Activated CD8-positive, alpha-beta T cell treated with anti-CD3 and anti-CD28 coated beads for 36 hours (primary cell): ENCODE measurements around the gene OR8D1. TPM values are rescaled to one million over a fixed set of nuclear protein-coding genes. Genes with fewer than 3 reads are reported as not detected.

Source experiments
- ATAC-seq: fragments of 200-7000 bp; cut with Tn5 transposase; one replicate; pipeline ENCODE4 v1.10.0; 2021; ENCODE audit warnings: mild to moderate bottlenecking, moderate library complexity
- CTCF ChIA-PET: fragments of 350-600 bp; sonication (Branson Sonifier 250); formaldehyde crosslinking; loops from one replicate; lab custom pipeline; 2021; ENCODE audit warnings: antibody characterized with exemption; lab: Charles Lee
- POLR2A ChIA-PET: fragments of 350-600 bp; sonication (Branson Sonifier 250); formaldehyde crosslinking; loops from one replicate; lab custom pipeline; 2021; ENCODE audit warnings: antibody characterized with exemption; lab: Charles Lee
- DNase-seq: peaks from one replicate; pipeline ENCODE4 v3.0.0-alpha.2; 2020
- H3K27ac Mint-ChIP-seq: one replicate; pipeline ENCODE4 v1.8.0; 2021; ENCODE audit warnings: mild to moderate bottlenecking, mixed read lengths
- H3K27me3 Mint-ChIP-seq: one replicate; pipeline ENCODE4 v1.8.0; 2021; ENCODE audit warnings: mixed read lengths
- H3K36me3 Mint-ChIP-seq: one replicate; pipeline ENCODE4 v1.8.0; 2021; ENCODE audit warnings: low read depth, mixed read lengths
- H3K4me1 Mint-ChIP-seq: one replicate; pipeline ENCODE4 v1.8.0; 2021; ENCODE audit warnings: low read depth, mixed read lengths
- H3K4me3 Mint-ChIP-seq: one replicate; pipeline ENCODE4 v1.8.0; 2021; ENCODE audit warnings: mild to moderate bottlenecking, moderate library complexity, mixed read lengths
- H3K9me3 Mint-ChIP-seq: one replicate; pipeline ENCODE4 v1.8.0; 2021; ENCODE audit warnings: mixed read lengths
- intact Hi-C: fragments of 100-400 bp; cut with micrococcal nuclease; formaldehyde crosslinking; loops from one replicate; pipeline ENCODE4 v1.10.0; 2022
- total RNA-seq, 2 experiments: library from RNA; stranded (reverse); gene quantifications; one replicate each; pipeline ENCODE4 v1.2.3, GENCODE V29; 2021
- TF ChIP-seq, protein P1 (sequence below): fragments of 200-600 bp; IDR thresholded peaks from one replicate; pipeline ENCODE4 v1.8.0; 2022; ENCODE audit warnings: antibody characterized with exemption, mild to moderate bottlenecking

The OR8D1 gene
- total RNA-seq, 2 experiments from 2014 or later = not detected

DNA sequence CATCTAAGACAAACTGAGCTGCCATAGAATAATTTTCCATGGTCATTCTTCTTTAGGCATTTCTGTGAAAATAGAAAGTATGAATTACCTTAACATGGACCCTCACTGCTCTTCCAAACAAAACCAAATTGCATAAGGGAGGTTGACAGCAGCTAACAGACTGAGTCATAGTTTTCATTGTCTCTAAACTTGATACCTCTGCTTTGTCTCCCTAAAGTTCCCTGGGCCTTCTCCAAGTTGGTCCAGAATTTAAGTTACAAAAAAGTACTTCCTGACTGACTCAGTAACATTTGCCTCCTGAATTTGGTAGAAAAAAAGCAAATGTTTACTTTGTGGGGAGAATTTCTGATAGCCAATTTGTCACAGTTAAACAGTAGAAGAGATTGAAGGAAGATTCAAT is 3.0 kb downstream of the OR8D1 start:
- TF ChIP-seq, protein P1, sequence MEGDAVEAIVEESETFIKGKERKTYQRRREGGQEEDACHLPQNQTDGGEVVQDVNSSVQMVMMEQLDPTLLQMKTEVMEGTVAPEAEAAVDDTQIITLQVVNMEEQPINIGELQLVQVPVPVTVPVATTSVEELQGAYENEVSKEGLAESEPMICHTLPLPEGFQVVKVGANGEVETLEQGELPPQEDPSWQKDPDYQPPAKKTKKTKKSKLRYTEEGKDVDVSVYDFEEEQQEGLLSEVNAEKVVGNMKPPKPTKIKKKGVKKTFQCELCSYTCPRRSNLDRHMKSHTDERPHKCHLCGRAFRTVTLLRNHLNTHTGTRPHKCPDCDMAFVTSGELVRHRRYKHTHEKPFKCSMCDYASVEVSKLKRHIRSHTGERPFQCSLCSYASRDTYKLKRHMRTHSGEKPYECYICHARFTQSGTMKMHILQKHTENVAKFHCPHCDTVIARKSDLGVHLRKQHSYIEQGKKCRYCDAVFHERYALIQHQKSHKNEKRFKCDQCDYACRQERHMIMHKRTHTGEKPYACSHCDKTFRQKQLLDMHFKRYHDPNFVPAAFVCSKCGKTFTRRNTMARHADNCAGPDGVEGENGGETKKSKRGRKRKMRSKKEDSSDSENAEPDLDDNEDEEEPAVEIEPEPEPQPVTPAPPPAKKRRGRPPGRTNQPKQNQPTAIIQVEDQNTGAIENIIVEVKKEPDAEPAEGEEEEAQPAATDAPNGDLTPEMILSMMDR = no peak
- H3K4me3 Mint-ChIP-seq = no peak overlapping the region
- H3K9me3 Mint-ChIP-seq = no peaks in the 10 kb centered on the region
- CTCF ChIA-PET = no interaction called here
- H3K36me3 Mint-ChIP-seq = no peaks in the 10 kb centered on the region
- ATAC-seq = no peak
- no peaks in the 10 kb centered on the region for H3K27me3 Mint-ChIP-seq
- intact Hi-C loops = no loop called here
- no peak overlapping the region for H3K27ac Mint-ChIP-seq
- no peaks in the 10 kb centered on the region for H3K4me1 Mint-ChIP-seq
- POLR2A ChIA-PET = no interaction called here
- no peak for DNase-seq

DNA sequence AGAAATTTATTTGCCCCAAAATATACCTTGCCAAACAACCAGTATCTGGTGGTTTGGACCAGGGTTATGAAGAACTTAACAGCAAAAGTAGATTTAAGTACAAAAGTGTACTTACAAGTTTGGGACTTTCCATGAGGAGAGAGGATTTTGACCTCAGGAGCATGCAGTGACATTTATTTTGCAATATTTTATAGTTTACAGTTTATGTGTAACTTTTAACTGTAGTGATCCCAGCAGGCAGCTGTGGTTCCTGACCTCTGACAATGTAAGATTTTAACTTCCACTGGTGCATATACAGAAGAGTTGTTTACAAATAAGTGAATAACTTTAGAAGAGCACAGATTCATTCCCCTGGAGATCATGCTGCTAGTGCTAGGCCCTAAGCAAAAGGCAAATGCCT is 6.7 kb downstream of the OR8D1 start:
- ATAC-seq = no peak
- H3K9me3 Mint-ChIP-seq = no peaks in the 10 kb centered on the region

DNA sequence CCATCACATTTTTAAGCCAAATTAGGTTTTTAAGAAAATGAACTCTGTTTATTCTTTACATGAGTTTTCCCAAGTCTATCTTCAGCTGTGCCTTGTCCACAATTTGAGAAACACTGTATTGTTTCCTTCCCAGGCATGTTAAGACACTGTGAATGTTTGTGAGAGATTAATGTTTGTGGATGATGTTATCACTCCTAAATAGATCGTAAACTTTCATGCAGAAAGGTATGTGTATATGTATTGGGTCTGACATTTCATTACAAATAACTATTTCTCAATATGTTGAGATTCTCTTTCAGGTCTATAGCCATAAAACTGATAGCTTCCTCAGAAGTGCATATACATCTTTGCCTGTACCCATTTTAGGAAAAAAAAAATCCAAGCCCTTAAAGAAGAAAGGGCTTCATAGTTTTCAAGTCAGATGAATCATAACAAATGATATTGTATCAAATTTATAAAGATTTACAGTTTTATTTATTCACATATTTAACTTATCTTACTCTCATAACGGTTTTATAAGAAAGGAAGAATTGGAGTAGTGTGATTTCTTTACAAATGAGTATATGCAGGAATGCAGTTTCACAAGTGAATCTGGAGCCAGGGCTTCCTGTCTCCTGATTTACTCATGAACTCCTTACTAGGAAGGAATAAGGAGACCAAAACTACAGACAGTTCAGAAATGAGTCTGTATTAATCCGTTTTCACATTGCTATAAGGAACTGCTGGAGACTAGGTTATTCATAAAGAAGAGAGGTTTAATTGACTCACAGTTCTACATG is 11.2 kb downstream of the OR8D1 start:
- H3K27me3 Mint-ChIP-seq = peaks cover 2% of the 10 kb centered on the region
- ATAC-seq (no peak), DNase-seq (no peak)
- H3K9me3 Mint-ChIP-seq = no peaks in the 10 kb centered on the region
- POLR2A ChIA-PET = no interaction called here
- CTCF ChIA-PET = no interaction called here
- intact Hi-C loops = no loop called here
- TF ChIP-seq, protein P1 = no peak
- H3K4me3 Mint-ChIP-seq = no peak overlapping the region
- no peak overlapping the region for H3K27ac Mint-ChIP-seq
- no peaks in the 10 kb centered on the region for H3K36me3 Mint-ChIP-seq
- H3K4me1 Mint-ChIP-seq = no peaks in the 10 kb centered on the region

More for the DNA sequence above, 6.7 kb downstream of the OR8D1 start:
- ChIA-PET CTCF (no interaction called here), POLR2A (no interaction called here)
- no peak for DNase-seq
- peaks cover 2% of the 10 kb centered on the region for H3K27me3 Mint-ChIP-seq
- H3K4me3 Mint-ChIP-seq = no peak overlapping the region
- H3K27ac Mint-ChIP-seq = no peak overlapping the region
- intact Hi-C loops = no loop called here
- no peaks in the 10 kb centered on the region for H3K4me1 Mint-ChIP-seq
- TF ChIP-seq, protein P1 = no peak
- no peaks in the 10 kb centered on the region for H3K36me3 Mint-ChIP-seq

DNA sequence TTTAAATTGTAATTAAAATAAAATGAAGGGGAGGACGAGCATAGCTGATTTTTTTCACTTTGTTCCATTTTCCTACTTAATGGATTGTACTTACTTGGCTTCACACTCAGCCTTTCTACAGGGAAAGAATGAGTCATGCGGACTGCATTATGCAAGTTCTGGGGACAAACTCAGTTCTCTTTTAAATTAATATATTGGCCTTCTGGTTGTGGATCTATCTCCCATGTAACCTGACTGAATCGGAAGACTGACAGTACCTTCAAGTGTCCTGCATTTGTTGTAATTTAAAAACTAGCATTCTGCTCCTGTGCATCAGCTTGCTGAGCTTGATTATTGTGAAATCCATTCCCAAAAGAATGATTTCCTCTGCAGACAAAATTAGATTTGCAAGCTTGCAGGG is 12.2 kb downstream of the OR8D1 start:
- ChIA-PET CTCF (no interaction called here), POLR2A (no interaction called here)
- Mint-ChIP-seq H3K4me3 (no peak overlapping the region), H3K4me1 (no peaks in the 10 kb centered on the region), H3K27ac (no peak overlapping the region), H3K36me3 (no peaks in the 10 kb centered on the region), H3K9me3 (no peaks in the 10 kb centered on the region), H3K27me3 (peaks cover 2% of the 10 kb centered on the region)
- TF ChIP-seq, protein P1 = no peak
- intact Hi-C loops = no loop called here
- DNase-seq (no peak), ATAC-seq (no peak)

DNA sequence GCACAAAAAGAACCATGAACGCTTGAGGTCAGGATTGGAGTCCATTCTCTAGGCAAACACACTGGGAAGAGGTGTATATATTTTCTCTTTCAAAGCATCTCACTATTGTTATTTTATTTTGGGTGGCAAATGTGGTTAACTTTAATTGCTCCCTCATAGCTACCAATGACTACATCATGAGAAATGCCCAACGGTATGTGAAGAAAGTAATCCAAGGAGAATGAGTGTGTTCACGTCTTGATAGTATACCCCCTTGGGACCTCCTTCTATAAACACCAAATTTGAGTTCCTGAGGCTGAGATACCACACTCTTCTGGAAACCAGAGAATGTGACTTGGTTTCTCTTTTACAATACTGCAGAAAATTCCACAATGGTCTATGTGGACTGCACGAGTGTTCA is 15.8 kb downstream of the OR8D1 start:
- Mint-ChIP-seq H3K9me3 (no peaks in the 10 kb centered on the region), H3K27me3 (no peaks in the 10 kb centered on the region), H3K4me3 (no peak overlapping the region), H3K27ac (no peak overlapping the region), H3K4me1 (no peaks in the 10 kb centered on the region), H3K36me3 (no peaks in the 10 kb centered on the region)
- no peak for ATAC-seq
- DNase-seq = no peak
- intact Hi-C loops = no loop called here
- POLR2A ChIA-PET = no interaction called here
- TF ChIP-seq, protein P1 = no peak
- CTCF ChIA-PET = no interaction called here
